ENCODE data around the gene BNIP5.

BNIP5 gene

GRCh38 chr6:36360241-36361054 is 23.8 kb upstream of the BNIP5 start:
- Mint-ChIP-seq H3K4me1 (peaks cover 27% of the 10 kb centered on the region), H3K36me3 (no peaks in the 10 kb centered on the region), H3K27ac (no peak overlapping the region), H3K4me3 (no peak overlapping the region), H3K9me3 (no peaks in the 10 kb centered on the region), H3K27me3 (peaks cover 2% of the 10 kb centered on the region)
- DNase-seq (ENCODE audit: low spot score in 2 of 2) (peak; percentile 68 to 72), ATAC-seq (ENCODE audit: low read depth) (peak; percentile 62)

GRCh38 chr6:36358226-36358915 is 21.7 kb upstream of the BNIP5 start:
- H3K4me1 Mint-ChIP-seq, result peaks cover 18% of the 10 kb centered on the region
- no peaks in the 10 kb centered on the region for H3K36me3 Mint-ChIP-seq
- peaks cover 4% of the 10 kb centered on the region for H3K27me3 Mint-ChIP-seq
- H3K4me3 Mint-ChIP-seq, result peak overlapping the region; percentile 50
- ATAC-seq (ENCODE audit: low read depth) (peak; percentile 58), DNase-seq (ENCODE audit: low spot score in 2 of 2) (no peak)
- H3K27ac Mint-ChIP-seq, result peak overlapping the region; percentile 47
- peaks cover 2% of the 10 kb centered on the region for H3K9me3 Mint-ChIP-seq

DNA sequence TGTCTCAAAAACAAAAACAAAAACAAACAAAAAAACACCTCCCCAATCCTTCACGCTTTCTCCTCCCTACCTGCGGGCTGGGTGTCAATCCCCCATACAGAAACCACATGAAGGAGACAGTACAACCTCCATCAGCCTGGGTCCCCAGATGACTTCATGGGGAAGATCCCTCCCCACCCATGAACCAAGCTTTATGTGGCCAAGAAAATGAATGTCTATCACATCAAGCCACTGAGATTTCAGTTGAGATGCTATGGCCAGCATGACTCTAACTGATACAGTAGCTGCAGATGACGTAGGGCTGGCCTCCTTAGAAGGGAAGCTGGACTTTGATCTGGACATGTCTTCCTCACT is 21.2 kb upstream of the BNIP5 start:
- no peak for ATAC-seq (ENCODE audit: low read depth)
- Mint-ChIP-seq H3K4me1 (peaks cover 18% of the 10 kb centered on the region), H3K27ac (peak overlapping the region; percentile 47), H3K4me3 (no peak overlapping the region), H3K36me3 (no peaks in the 10 kb centered on the region), H3K9me3 (peaks cover 4% of the 10 kb centered on the region), H3K27me3 (peaks cover 4% of the 10 kb centered on the region)
- DNase-seq (ENCODE audit: low spot score in 2 of 2), result no peak

DNA sequence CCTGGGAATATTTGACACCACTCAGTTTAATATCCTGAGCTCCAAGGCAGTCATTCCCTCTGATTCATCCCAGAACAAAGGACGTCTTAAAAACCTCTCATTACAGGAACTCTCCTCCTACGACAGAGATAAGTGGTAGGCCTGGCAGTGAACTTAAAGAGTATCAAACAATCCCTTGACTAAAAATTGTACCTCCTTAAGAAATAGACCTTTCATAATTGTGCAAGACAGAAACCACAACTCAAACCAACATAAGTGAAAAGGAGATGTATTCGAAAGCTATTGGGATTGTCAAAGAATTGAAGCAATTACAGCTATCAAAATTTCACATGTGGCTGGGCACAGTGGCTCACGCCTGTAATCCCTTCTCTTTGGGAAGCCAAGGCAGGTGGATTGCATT is 19.1 kb upstream of the BNIP5 start:
- Mint-ChIP-seq H3K4me1 (peaks cover 17% of the 10 kb centered on the region), H3K27ac (no peak overlapping the region), H3K36me3 (no peaks in the 10 kb centered on the region), H3K9me3 (peaks cover 4% of the 10 kb centered on the region), H3K4me3 (no peak overlapping the region), H3K27me3 (peaks cover 4% of the 10 kb centered on the region)
- ATAC-seq (ENCODE audit: low read depth) (no peak), DNase-seq (ENCODE audit: low spot score in 2 of 2) (no peak)

GRCh38 chr6:36353411-36353915 is 16.8 kb upstream of the BNIP5 start:
- Mint-ChIP-seq H3K27ac (no peak overlapping the region), H3K4me1 (peaks cover 11% of the 10 kb centered on the region), H3K4me3 (no peak overlapping the region), H3K36me3 (no peaks in the 10 kb centered on the region), H3K27me3 (peaks cover 4% of the 10 kb centered on the region), H3K9me3 (peaks cover 4% of the 10 kb centered on the region)
- ATAC-seq (ENCODE audit: low read depth), result no peak
- no peak for DNase-seq (ENCODE audit: low spot score in 2 of 2)

DNA sequence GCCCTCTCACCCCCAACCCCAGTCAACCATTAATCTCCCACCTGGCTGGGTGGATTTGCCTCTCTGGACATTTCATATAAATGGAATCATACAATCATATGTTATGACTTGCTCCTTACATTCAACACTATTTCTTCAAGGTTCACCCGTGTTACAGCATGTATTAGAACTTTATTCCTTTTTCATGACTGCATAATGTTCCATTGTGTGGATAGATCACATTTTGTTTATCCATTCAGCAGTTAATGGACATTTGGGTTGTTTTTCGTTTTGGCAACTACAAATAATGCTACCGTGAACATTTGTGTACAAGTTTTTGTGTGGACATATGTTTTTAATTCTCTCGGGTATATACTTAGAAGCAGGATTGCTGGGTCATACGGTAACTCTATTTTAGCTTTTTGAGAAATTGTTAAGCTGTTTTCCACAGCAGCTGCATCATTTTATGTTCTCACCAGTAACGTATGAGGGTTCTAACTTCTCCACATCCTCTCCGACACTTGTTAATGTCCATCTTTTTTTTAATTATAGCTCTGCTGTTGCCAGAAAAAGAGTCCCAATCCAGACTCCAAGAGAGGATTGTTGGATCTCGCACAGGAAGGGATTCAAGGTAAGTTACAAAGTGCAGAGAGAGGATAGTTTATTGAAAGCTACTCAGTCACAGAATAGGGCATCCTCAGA is 15.9 kb upstream of the BNIP5 start:
- Mint-ChIP-seq H3K36me3 (no peaks in the 10 kb centered on the region), H3K27me3 (peaks cover 4% of the 10 kb centered on the region), H3K9me3 (peaks cover 4% of the 10 kb centered on the region), H3K27ac (no peak overlapping the region), H3K4me1 (peaks cover 5% of the 10 kb centered on the region), H3K4me3 (no peak overlapping the region)
- no peak for ATAC-seq (ENCODE audit: low read depth)
- no peak for DNase-seq (ENCODE audit: low spot score in 2 of 2)

- Mint-ChIP-seq H3K27me3 (peaks cover 2% of the 10 kb centered on the region), H3K4me1 (peaks cover 5% of the 10 kb centered on the region), H3K9me3 (peaks cover 4% of the 10 kb centered on the region), H3K27ac (no peak overlapping the region), H3K36me3 (no peaks in the 10 kb centered on the region), H3K4me3 (no peak overlapping the region)
- DNase-seq (ENCODE audit: low spot score in 2 of 2) (no peak), ATAC-seq (ENCODE audit: low read depth) (no peak)
These were observed 14.2 kb upstream of the BNIP5 start for GRCh38 chr6:36350681-36351571.

DNA sequence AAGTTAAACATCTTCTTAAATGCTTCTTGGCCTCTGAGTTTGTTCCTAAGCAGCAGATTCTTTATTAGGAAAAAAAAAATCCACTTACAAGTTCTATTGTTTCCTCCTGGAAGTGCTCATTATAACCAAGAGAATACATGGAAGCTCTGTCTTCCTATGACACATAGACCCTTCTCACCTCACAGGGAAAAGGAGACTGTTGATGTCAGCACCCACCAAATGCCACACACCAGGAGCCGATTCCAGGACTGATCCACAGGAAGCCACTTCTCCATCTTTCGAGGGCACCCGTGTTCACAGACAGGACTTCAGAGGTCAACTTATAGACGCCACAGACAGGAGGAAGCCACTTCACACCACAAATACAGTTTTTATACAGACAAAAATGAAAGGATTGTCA is 13.4 kb upstream of the BNIP5 start:
- peaks cover 4% of the 10 kb centered on the region for H3K9me3 Mint-ChIP-seq
- H3K36me3 Mint-ChIP-seq, result no peaks in the 10 kb centered on the region
- H3K27me3 Mint-ChIP-seq, result peaks cover 2% of the 10 kb centered on the region
- ATAC-seq (ENCODE audit: low read depth), result no peak
- H3K27ac Mint-ChIP-seq, result no peak overlapping the region
- no peak overlapping the region for H3K4me3 Mint-ChIP-seq
- no peak for DNase-seq (ENCODE audit: low spot score in 2 of 2)
- H3K4me1 Mint-ChIP-seq, result peaks cover 5% of the 10 kb centered on the region

- Mint-ChIP-seq H3K9me3 (peaks cover 4% of the 10 kb centered on the region), H3K36me3 (no peaks in the 10 kb centered on the region), H3K4me1 (peaks cover 5% of the 10 kb centered on the region), H3K4me3 (no peak overlapping the region), H3K27ac (no peak overlapping the region), H3K27me3 (peaks cover 2% of the 10 kb centered on the region)
- DNase-seq (ENCODE audit: low spot score in 2 of 2) (no peak), ATAC-seq (ENCODE audit: low read depth) (peak; percentile 75)
These were observed 12.6 kb upstream of the BNIP5 start for GRCh38 chr6:36349240-36349639.

- Mint-ChIP-seq H3K27me3 (no peaks in the 10 kb centered on the region), H3K4me1 (peaks cover 5% of the 10 kb centered on the region), H3K27ac (no peak overlapping the region), H3K9me3 (no peaks in the 10 kb centered on the region), H3K36me3 (no peaks in the 10 kb centered on the region), H3K4me3 (no peak overlapping the region)
- DNase-seq (ENCODE audit: low spot score in 2 of 2) (no peak), ATAC-seq (ENCODE audit: low read depth) (no peak)
These were observed 10.9 kb upstream of the BNIP5 start for GRCh38 chr6:36347621-36348020.

GRCh38 chr6:36346486-36347273 is 10.0 kb upstream of the BNIP5 start:
- ATAC-seq (ENCODE audit: low read depth) (no peak), DNase-seq (ENCODE audit: low spot score in 2 of 2) (no peak)
- Mint-ChIP-seq H3K4me1 (peaks cover 5% of the 10 kb centered on the region), H3K9me3 (no peaks in the 10 kb centered on the region), H3K36me3 (no peaks in the 10 kb centered on the region), H3K4me3 (no peak overlapping the region), H3K27me3 (peaks cover 2% of the 10 kb centered on the region), H3K27ac (no peak overlapping the region)

- Mint-ChIP-seq H3K4me3 (no peak overlapping the region), H3K9me3 (no peaks in the 10 kb centered on the region), H3K27me3 (peaks cover 2% of the 10 kb centered on the region), H3K27ac (no peak overlapping the region), H3K36me3 (no peaks in the 10 kb centered on the region), H3K4me1 (peaks cover 6% of the 10 kb centered on the region)
- no peak for ATAC-seq (ENCODE audit: low read depth)
- no peak for DNase-seq (ENCODE audit: low spot score in 2 of 2)
These were observed 9.2 kb upstream of the BNIP5 start for GRCh38 chr6:36345681-36346466.
